ENCODE results near the gene ZKSCAN5. TPM values are rescaled to one million over a fixed set of nuclear protein-coding genes. Genes with fewer than 3 reads are reported as not detected.

Gene ZKSCAN5
- total RNA-seq, 1 experiment from 2014 or later, result 10.2 TPM

- ChIA-PET RAD21 (ENCODE audit: low non-redundant PET in 1 of 2, low total read pairs in 2 of 2, uncharacterized antibody in 2 of 2, unreplicated experiment in 2 of 2) (no interaction called here), POLR2A (no interaction called here), CTCF (no interaction called here)
- BruUV-seq (replicated peaks), result no TSS peak
- no peak overlapping the region for H2AFZ ChIP-seq (ENCODE audit: low read depth, low read length, poor library complexity, severe bottlenecking)
- no peaks in the 10 kb centered on the region for H3K9me3 ChIP-seq (ENCODE audit: control insufficient read depth in 1 of 2, insufficient read depth in 1 of 2, low read depth in 1 of 2, low read length in 2 of 2)
- no peaks in the 10 kb centered on the region for H3K27me3 ChIP-seq (ENCODE audit: insufficient read depth, low read length)
- no peaks in the 10 kb centered on the region for H3K4me1 ChIP-seq (ENCODE audit: control insufficient read depth in 1 of 2, insufficient read depth in 2 of 2, low read length in 2 of 2)
- peaks cover 61% of the 10 kb centered on the region for H3K79me2 ChIP-seq (ENCODE audit: insufficient read depth, low read length)
- H3K36me3 ChIP-seq (ENCODE audit: control insufficient read depth in 1 of 2, insufficient read depth in 2 of 2, low read length in 2 of 2), result peaks cover 29 to 69% of the 10 kb centered on the region in 2 experiments
- no peak overlapping the region for H3K27ac ChIP-seq (ENCODE audit: low read depth, low read length)
- intact Hi-C loops (cut with micrococcal nuclease), result no loop called here
- H3K9me2 ChIP-seq (ENCODE audit: insufficient read depth), result no peaks in the 10 kb centered on the region
- H3K4me2 ChIP-seq (ENCODE audit: low read length), result no peak overlapping the region
- peaks cover 11% of the 10 kb centered on the region; the same call in 1 of the 2 replicates for H4K20me1 ChIP-seq (ENCODE audit: insufficient read depth)
- DNase-seq (ENCODE audit: low read depth, low spot score) (no peak), ATAC-seq (no peak)
- H3K9ac ChIP-seq (ENCODE audit: low read length), result no peak overlapping the region
- no peak for TF ChIP-seq TCF7L2 (IDR thresholded peaks at IDR 0.05; ENCODE audit: borderline replicate concordance, extremely low read depth, insufficient read depth, insufficient read length)
- TF ChIP-seq, protein P1, sequence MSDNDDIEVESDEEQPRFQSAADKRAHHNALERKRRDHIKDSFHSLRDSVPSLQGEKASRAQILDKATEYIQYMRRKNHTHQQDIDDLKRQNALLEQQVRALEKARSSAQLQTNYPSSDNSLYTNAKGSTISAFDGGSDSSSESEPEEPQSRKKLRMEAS (IDR thresholded peaks at IDR 0.05), result 0 out of 2 replicates have a peak, but pooled peaks have one; percentile 18
- H3K4me3 ChIP-seq (replicated peaks in 1 of 2; ENCODE audit: low read depth in 1 of 2, low read length in 2 of 2), result no peak overlapping the region
These were observed 47.3 kb upstream of the ZKSCAN5 start for GRCh38 chr7:99457050-99457649.

DNA sequence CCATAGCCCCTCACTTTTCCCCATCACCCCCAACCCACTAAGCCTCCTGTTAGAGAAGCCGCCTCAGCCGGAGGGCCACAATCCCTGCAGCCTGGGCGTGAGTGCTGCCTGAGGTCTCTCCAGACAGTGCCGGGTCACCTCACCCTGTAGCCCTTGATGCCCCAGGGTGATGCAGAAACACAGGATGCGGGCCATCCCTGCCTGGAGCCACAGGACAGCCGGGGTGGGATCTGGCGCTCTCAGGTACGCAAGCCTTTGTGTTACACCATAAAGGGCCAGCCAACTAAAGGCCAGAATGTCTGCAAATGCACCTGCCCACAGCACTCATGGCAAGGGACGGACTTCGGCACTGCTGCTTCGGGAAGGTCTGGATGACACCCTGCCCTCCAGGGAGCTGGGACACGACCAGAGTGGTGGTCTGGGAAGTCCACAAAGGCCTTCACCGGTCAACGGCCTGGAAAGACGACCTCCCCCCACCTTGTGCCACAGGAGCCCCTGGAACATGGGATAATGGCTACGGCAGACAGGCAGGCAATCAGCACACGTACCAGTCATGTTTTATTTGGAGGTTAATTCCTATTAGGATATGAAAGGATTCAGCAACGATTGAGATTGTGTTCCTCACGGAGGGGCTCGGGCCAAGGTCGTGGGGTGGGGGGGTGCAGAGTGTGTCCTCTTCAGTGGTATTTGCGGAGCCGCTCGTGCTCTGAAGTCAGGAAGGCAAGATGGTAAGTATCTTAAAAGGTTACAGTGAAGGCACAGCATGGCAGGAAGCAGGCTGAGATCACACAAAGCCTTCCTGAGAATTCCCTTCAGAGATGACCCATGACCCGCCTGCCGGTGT, 46.6 kb upstream of the ZKSCAN5 start:
- H3K4me2 ChIP-seq (ENCODE audit: low read length), result no peak overlapping the region
- no peak overlapping the region for H3K4me3 ChIP-seq (replicated peaks in 1 of 2; ENCODE audit: low read depth in 1 of 2, low read length in 2 of 2)
- no peaks in the 10 kb centered on the region for H3K4me1 ChIP-seq (ENCODE audit: control insufficient read depth in 1 of 2, insufficient read depth in 2 of 2, low read length in 2 of 2)
- H3K36me3 ChIP-seq (ENCODE audit: control insufficient read depth in 1 of 2, insufficient read depth in 2 of 2, low read length in 2 of 2), result peaks cover 29 to 70% of the 10 kb centered on the region in 2 experiments
- no peaks in the 10 kb centered on the region for H3K9me3 ChIP-seq (ENCODE audit: control insufficient read depth in 1 of 2, insufficient read depth in 1 of 2, low read depth in 1 of 2, low read length in 2 of 2)
- TF ChIP-seq RAD21 (IDR thresholded peaks at IDR 0.05; ENCODE audit: low read depth), result no peak
- no peak for ATAC-seq
- CTCF ChIA-PET, result interaction anchor here (1.0 kb wide), 1 partner anchor 14 kb away, joined by 5 read pairs; no protein-coding TSS in a partner anchor
- no peaks in the 10 kb centered on the region for H3K27me3 ChIP-seq (ENCODE audit: insufficient read depth, low read length)
- intact Hi-C loops (cut with micrococcal nuclease), result no loop called here
- RAD21 ChIA-PET (ENCODE audit: low non-redundant PET in 1 of 2, low total read pairs in 2 of 2, uncharacterized antibody in 2 of 2, unreplicated experiment in 2 of 2), result no interaction called here
- BruUV-seq (replicated peaks), result no TSS peak
- POLR2A ChIA-PET, result no interaction called here
- no peak overlapping the region for H3K9ac ChIP-seq (ENCODE audit: low read length)
- no peak overlapping the region for H3K27ac ChIP-seq (ENCODE audit: low read depth, low read length)
- peaks cover 69% of the 10 kb centered on the region for H3K79me2 ChIP-seq (ENCODE audit: insufficient read depth, low read length)
- no peak overlapping the region for H2AFZ ChIP-seq (ENCODE audit: low read depth, low read length, poor library complexity, severe bottlenecking)
- no peaks in the 10 kb centered on the region for H3K9me2 ChIP-seq (ENCODE audit: insufficient read depth)
- DNase-seq (ENCODE audit: low read depth, low spot score), result no peak
- H4K20me1 ChIP-seq (ENCODE audit: insufficient read depth), result peaks cover 11% of the 10 kb centered on the region; the same call in 1 of the 2 replicates

Measured in HCT116 (cell line).